K562 (cell line): ENCODE results near the gene COL24A1. TPM values are rescaled to one million over a fixed set of nuclear protein-coding genes. Genes with fewer than 3 reads are reported as not detected.

Experiments
- ZKSCAN1 ChIP-seq: fragments of 150-350 bp; IDR thresholded peaks from 2 replicates; pipeline ENCODE4 v1.6.1; 2016; ENCODE audit warnings: low read depth, low read length
- ZNF512 ChIP-seq: IDR thresholded peaks from 2 replicates; pipeline ENCODE4 v1.6.1; 2016; ENCODE audit warnings: missing genetic modification characterization, missing compliant biosample characterization
- polyA plus RNA-seq, 8 experiments: library from polyadenylated mRNA; depleted of rRNA in 4 of 8; stranded (reverse) in 5 of 8; unstranded in 3 of 8; fragments of >200 nt; fragmentation: Nextera tagmentation in 2 of 8; fragmentation: Illumina TruSeq in 1 of 8; extraction: Ambion mirVana in 2 of 8; extraction: Trizol in 1 of 8; gene quantifications; 2 replicates each; pipeline versions ENCODE4 v1.2.1 to v1.2.3, GENCODE V29; 2011 to 2014; ENCODE audit warnings: inconsistent platforms in 1 of 8, missing spikeins in 1 of 8
- total RNA-seq, 7 experiments: library from RNA; depleted of rRNA in 6 of 7; stranded (reverse); fragments of >200 nt in 6 of 7; fragmentation: Illumina TruSeq in 2 of 7; extraction: Trizol in 2 of 7; gene quantifications; 2 replicates each; pipeline versions ENCODE4 v1.2.1 to v1.2.3, GENCODE V29; 2011 to 2021; ENCODE audit warnings: low replicate concordance in 1 of 7
- TF ChIP-seq, protein P1 (sequence below): fragments of 450-650 bp; IDR thresholded peaks from 2 replicates; pipeline ENCODE4 v1.6.1; 2018; ENCODE audit not compliant: partially characterized antibody

COL24A1 gene
- total and polyA plus RNA-seq, 9 of the 15 experiments (the other 6 are each of a cell fraction or from before 2014, with no cell fraction given), result 0.01 to 0.06 (median 0.03) TPM; not detected in 2

GRCh38 chr1:85707267-85707989, 449.1 kb downstream of the COL24A1 start (continued):
- TF ChIP-seq, protein P1, sequence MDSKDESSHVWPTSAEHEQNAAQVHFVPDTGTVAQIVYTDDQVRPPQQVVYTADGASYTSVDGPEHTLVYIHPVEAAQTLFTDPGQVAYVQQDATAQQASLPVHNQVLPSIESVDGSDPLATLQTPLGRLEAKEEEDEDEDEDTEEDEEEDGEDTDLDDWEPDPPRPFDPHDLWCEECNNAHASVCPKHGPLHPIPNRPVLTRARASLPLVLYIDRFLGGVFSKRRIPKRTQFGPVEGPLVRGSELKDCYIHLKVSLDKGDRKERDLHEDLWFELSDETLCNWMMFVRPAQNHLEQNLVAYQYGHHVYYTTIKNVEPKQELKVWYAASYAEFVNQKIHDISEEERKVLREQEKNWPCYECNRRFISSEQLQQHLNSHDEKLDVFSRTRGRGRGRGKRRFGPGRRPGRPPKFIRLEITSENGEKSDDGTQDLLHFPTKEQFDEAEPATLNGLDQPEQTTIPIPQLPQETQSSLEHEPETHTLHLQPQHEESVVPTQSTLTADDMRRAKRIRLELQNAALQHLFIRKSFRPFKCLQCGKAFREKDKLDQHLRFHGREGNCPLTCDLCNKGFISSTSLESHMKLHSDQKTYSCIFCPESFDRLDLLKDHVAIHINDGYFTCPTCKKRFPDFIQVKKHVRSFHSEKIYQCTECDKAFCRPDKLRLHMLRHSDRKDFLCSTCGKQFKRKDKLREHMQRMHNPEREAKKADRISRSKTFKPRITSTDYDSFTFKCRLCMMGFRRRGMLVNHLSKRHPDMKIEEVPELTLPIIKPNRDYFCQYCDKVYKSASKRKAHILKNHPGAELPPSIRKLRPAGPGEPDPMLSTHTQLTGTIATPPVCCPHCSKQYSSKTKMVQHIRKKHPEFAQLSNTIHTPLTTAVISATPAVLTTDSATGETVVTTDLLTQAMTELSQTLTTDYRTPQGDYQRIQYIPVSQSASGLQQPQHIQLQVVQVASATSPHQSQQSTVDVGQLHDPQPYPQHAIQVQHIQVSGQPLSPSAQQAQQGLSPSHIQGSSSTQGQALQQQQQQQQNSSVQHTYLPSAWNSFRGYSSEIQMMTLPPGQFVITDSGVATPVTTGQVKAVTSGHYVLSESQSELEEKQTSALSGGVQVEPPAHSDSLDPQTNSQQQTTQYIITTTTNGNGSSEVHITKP, result peak; percentile 60
- TF ChIP-seq ZKSCAN1, result no peak
- 0 out of 2 replicates have a peak, but pooled peaks have one; percentile 52 for TF ChIP-seq ZNF512 (tag)
- TF ChIP-seq, all 486 proteins: peak for 6
